GM23248 (cell line): ENCODE data around the gene FAM234A. TPM values are rescaled to one million over a fixed set of nuclear protein-coding genes. Genes with fewer than 3 reads are reported as not detected.
"Not testable (repeated sequence)": the region's sequence is repeated elsewhere in the genome, so short reads cannot be mapped to it uniquely, and the experiment has no call there.

ENCODE experiments used
- DNase-seq: peaks from one replicate; pipeline ENCODE4 v3.0.0-alpha.2; 2015
- H2AFZ ChIP-seq: fragments of 200-600 bp; sonication (generic); 2 replicates; pipeline ENCODE4 v1.6.1; 2016; ENCODE audit warnings: antibody characterized with exemption
- H3F3A ChIP-seq: fragments of 200-600 bp; sonication (generic); 2 replicates; pipeline ENCODE4 v1.6.1; 2016; ENCODE audit warnings: mild to moderate bottlenecking, antibody characterized with exemption, mixed run types; ENCODE audit not compliant: insufficient read depth
- H3K27ac ChIP-seq: fragments of 200-600 bp; sonication (generic); 2 replicates; pipeline ENCODE4 v1.5.1; 2016; ENCODE audit warnings: mild to moderate bottlenecking
- H3K27me3 ChIP-seq: fragments of 200-600 bp; sonication (generic); replicated peaks from 2 replicates; pipeline ENCODE4 v1.6.1; 2016; ENCODE audit warnings: mild to moderate bottlenecking; ENCODE audit not compliant: insufficient read depth
- H3K36me3 ChIP-seq: fragments of 200-600 bp; sonication (generic); 2 replicates; pipeline ENCODE4 v1.6.1; 2016; ENCODE audit warnings: low read depth, mild to moderate bottlenecking
- H3K4me1 ChIP-seq: fragments of 200-600 bp; sonication (generic); 2 replicates; pipeline ENCODE4 v1.6.1; 2016; ENCODE audit warnings: mild to moderate bottlenecking; ENCODE audit not compliant: insufficient read depth
- H3K4me2 ChIP-seq: fragments of 200-600 bp; sonication (generic); one replicate; pipeline ENCODE4 v1.6.1; 2016; ENCODE audit warnings: mild to moderate bottlenecking; ENCODE audit not compliant: unreplicated experiment
- H3K4me3 ChIP-seq: fragments of 200-600 bp; sonication (generic); 2 replicates; pipeline ENCODE4 v1.5.1; 2016; ENCODE audit warnings: mild to moderate bottlenecking
- H3K79me2 ChIP-seq: fragments of 200-600 bp; sonication (generic); 2 replicates; pipeline ENCODE4 v1.6.1; 2016; ENCODE audit warnings: mild to moderate bottlenecking; ENCODE audit not compliant: insufficient read depth
- H3K9ac ChIP-seq: fragments of 200-600 bp; sonication (generic); 2 replicates; pipeline ENCODE4 v1.6.1; 2016; ENCODE audit warnings: mild to moderate bottlenecking
- H3K9me2 ChIP-seq: fragments of 200-600 bp; sonication (generic); 2 replicates; pipeline ENCODE4 v1.6.1; 2016; ENCODE audit warnings: mixed run types, mild to moderate bottlenecking, moderate library complexity; ENCODE audit not compliant: insufficient read depth
- H3K9me3 ChIP-seq: fragments of 200-600 bp; sonication (generic); one replicate; pipeline ENCODE4 v1.6.1; 2017; ENCODE audit warnings: low read depth
- H4K20me1 ChIP-seq: fragments of 200-600 bp; sonication (generic); 2 replicates; pipeline ENCODE4 v1.6.0; 2016; ENCODE audit not compliant: insufficient read depth
- EZH2 ChIP-seq: fragments of 200-600 bp; sonication (generic); IDR thresholded peaks from 2 replicates; pipeline ENCODE4 v1.6.1; 2018; ENCODE audit warnings: antibody characterized with exemption, mild to moderate bottlenecking; ENCODE audit not compliant: insufficient read depth, poor library complexity, severe bottlenecking
- EZH2phosphoT487 ChIP-seq: fragments of 200-600 bp; sonication (generic); IDR thresholded peaks from 2 replicates; pipeline ENCODE4 v1.6.1; 2018; ENCODE audit warnings: antibody characterized with exemption, moderate library complexity, mild to moderate bottlenecking, low read depth; ENCODE audit not compliant: insufficient read depth
- WGBS, 2 experiments: methylation state at CpG; one replicate each; pipeline ENCODE4 v1.1.6; 2015 to 2017; ENCODE audit warnings: low lambda C conversion rate in 2 of 2, low coverage in 1 of 2; ENCODE audit errors: missing lambda C conversion rate in 2 of 2; 5-methylcytosine and 5-hydroxymethylcytosine counted together
- in situ Hi-C: fragments of 300-500 bp; cut with MboI; formaldehyde crosslinking; loops from 2 replicates; pipeline ENCODE4 v1.15.0; 2020
- polyA plus RNA-seq: library from polyadenylated mRNA; unstranded; fragments of >200 nt; fragmentation: Nextera tagmentation; extraction: Ambion mirVana; gene quantifications from 2 replicates; pipeline ENCODE4 v1.2.1, GENCODE V29; 2016
- total RNA-seq: library from RNA; depleted of rRNA; stranded (reverse); fragments of >200 nt; shearing (Covaris generic); gene quantifications from 2 replicates; pipeline ENCODE4 v1.2.3, GENCODE V29; 2014

Gene FAM234A
- total and polyA plus RNA-seq, 2 experiments from 2014 or later = 113 to 165 TPM

DNA sequence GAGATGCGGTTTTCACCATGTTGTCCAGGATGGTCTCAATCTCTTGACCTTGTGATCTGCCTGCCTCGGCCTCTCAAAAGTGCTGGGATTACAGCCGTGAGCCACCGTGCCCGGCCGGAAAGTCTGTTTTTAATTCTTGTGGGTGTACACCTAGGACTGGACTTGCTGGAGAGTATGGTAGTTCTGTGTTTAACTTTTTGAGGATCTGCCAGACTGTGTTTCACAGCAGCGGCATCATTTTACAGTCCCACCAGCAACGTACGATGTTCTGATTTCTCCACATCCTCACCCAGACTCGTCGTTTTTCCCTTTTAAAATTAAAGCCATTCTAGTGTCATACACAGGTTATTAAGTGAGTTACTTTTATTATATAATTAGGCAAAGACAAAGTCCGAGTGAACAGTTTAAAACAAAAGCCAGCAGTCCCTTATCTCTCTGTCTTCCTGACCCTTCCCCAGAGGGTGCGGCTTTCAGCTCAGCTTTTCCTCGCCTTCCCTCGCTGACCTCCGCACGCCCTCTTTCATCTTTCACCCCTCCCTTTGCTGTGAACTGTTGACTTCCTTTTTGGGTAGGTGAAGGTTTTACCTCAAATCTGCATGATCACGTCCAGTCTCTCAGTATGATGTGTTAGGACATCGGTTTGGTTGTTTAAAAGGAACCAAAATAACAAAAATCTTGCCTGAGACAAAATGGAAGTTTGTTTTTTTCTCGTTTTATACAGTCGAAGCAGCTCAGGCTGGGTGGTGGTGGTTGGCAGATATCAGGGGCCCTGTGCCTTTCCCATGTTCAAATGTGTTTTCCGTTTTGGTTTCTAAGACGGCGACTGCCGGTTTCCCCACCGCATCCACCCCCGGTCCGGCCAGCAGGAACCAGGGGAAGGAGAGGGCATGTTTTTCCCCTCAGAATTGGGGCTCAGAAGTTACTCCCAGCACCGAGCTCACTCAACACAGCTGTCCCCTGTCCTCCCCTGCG lies 18.0 kb downstream of the FAM234A start:
- no peak overlapping the region for H3K4me3 ChIP-seq
- no peaks in the 10 kb centered on the region for H3K9me2 ChIP-seq
- H3K27ac ChIP-seq = no peak overlapping the region
- no peaks in the 10 kb centered on the region for H3K79me2 ChIP-seq
- H3K9ac ChIP-seq = no peak overlapping the region
- no peak overlapping the region for H2AFZ ChIP-seq
- H3K9me3 ChIP-seq = no peaks in the 10 kb centered on the region
- H4K20me1 ChIP-seq = no peaks in the 10 kb centered on the region
- no peaks in the 10 kb centered on the region for H3K4me1 ChIP-seq
- H3F3A ChIP-seq = no peaks in the 10 kb centered on the region
- in situ Hi-C loops = no loop called here
- DNase-seq = no peak
- no peak overlapping the region for H3K4me2 ChIP-seq
- H3K27me3 ChIP-seq = no peaks in the 10 kb centered on the region
- no peak for TF ChIP-seq EZH2phosphoT487
- WGBS, 2 experiments = 92 to 93% methylated on average over 30 of the region's 30 CpGs
- H3K36me3 ChIP-seq = peaks cover 7% of the 10 kb centered on the region; the same call in 1 of the 2 replicates

GRCh38 chr16:253833-254232 lies 19.2 kb downstream of the FAM234A start:
- no peaks in the 10 kb centered on the region for H3K27me3 ChIP-seq
- H2AFZ ChIP-seq = no peak overlapping the region
- H3K27ac ChIP-seq = no peak overlapping the region
- H3K9me2 ChIP-seq = no peaks in the 10 kb centered on the region
- no peaks in the 10 kb centered on the region for H3K4me1 ChIP-seq
- H3K9me3 ChIP-seq = no peaks in the 10 kb centered on the region
- no peaks in the 10 kb centered on the region for H4K20me1 ChIP-seq
- H3K36me3 ChIP-seq = peaks cover 7% of the 10 kb centered on the region; the same call in 1 of the 2 replicates
- 77 to 82% methylated on average over 6 of the region's 6 CpGs for WGBS, 2 experiments
- H3K4me3 ChIP-seq = no peak overlapping the region
- no peaks in the 10 kb centered on the region for H3F3A ChIP-seq
- H3K4me2 ChIP-seq = no peak overlapping the region
- H3K9ac ChIP-seq = no peak overlapping the region
- in situ Hi-C loops = no loop called here
- no peaks in the 10 kb centered on the region for H3K79me2 ChIP-seq
- DNase-seq = no peak
- TF ChIP-seq EZH2 (no peak), EZH2phosphoT487 (no peak)

DNA sequence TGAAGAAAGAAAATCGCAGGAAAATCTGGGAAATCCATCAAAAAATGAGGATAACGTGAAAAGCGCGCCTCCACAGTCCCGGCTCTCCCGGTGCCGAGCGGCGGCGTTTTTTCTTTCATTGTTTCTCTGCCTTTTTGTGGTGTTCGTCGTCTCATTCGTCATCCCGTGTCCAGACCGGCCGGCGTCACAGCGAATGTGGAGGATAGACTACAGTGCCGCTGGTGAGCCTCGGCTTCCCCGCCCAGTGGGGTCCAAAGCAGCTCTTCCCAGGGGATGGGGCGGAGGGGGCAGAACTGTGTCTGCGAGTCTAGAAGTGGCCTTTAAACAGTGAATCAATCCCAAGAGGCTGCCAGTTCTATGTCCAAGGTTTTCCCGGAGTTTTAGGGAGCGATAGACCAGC lies 19.8 kb downstream of the FAM234A start:
- H3K4me1 ChIP-seq = no peaks in the 10 kb centered on the region
- no peak overlapping the region for H3K9ac ChIP-seq
- H3K36me3 ChIP-seq = peaks cover 7% of the 10 kb centered on the region; the same call in 1 of the 2 replicates
- H3K79me2 ChIP-seq = no peaks in the 10 kb centered on the region
- no peak for DNase-seq
- H3K27ac ChIP-seq = no peak overlapping the region
- H3K9me2 ChIP-seq = no peaks in the 10 kb centered on the region
- no peak overlapping the region for H3K4me3 ChIP-seq
- H4K20me1 ChIP-seq = no peaks in the 10 kb centered on the region
- no peaks in the 10 kb centered on the region for H3K9me3 ChIP-seq
- H3F3A ChIP-seq = no peaks in the 10 kb centered on the region
- 91 to 92% methylated on average over 24 to 25 of the region's 25 CpGs for WGBS, 2 experiments
- in situ Hi-C loops = no loop called here
- TF ChIP-seq EZH2 (no peak), EZH2phosphoT487 (no peak)
- H3K27me3 ChIP-seq = no peaks in the 10 kb centered on the region
- no peak overlapping the region for H2AFZ ChIP-seq
- H3K4me2 ChIP-seq = no peak overlapping the region

GRCh38 chr16:255183-255582 lies 20.6 kb downstream of the FAM234A start:
- H3K9me3 ChIP-seq = no peaks in the 10 kb centered on the region
- WGBS, 2 experiments = 98 to 99% methylated on average over 6 of the region's 6 CpGs
- no peak overlapping the region for H2AFZ ChIP-seq
- no peaks in the 10 kb centered on the region for H4K20me1 ChIP-seq
- H3K79me2 ChIP-seq = no peaks in the 10 kb centered on the region
- peaks cover 7% of the 10 kb centered on the region; the same call in 1 of the 2 replicates for H3K36me3 ChIP-seq
- no peaks in the 10 kb centered on the region for H3K4me1 ChIP-seq
- H3K9me2 ChIP-seq = no peaks in the 10 kb centered on the region
- in situ Hi-C loops = no loop called here
- H3K27me3 ChIP-seq = no peaks in the 10 kb centered on the region
- no peak overlapping the region for H3K27ac ChIP-seq
- H3K4me3 ChIP-seq = no peak overlapping the region
- H3K4me2 ChIP-seq = no peak overlapping the region
- H3F3A ChIP-seq = no peaks in the 10 kb centered on the region
- H3K9ac ChIP-seq = no peak overlapping the region
- DNase-seq = no peak
- TF ChIP-seq EZH2phosphoT487 (no peak), EZH2 (no peak)

DNA sequence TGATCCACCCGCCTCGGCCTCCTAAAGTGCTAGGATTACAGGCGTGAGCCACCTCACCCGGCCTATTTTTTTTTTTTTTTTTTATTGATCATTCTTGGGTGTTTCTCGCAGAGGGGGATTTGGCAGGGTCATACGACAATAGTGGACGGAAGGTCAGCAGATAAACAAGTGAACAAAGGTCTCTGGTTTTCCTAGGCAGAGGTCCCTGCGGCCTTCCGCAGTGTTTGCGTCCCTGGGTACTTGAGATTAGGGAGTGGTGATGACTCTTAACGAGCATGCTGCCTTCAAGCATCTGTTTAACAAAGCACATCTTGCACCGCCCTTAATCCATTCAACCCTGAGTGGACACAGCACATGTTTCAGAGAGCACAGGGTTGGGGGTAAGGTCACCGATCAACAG lies 23.5 kb downstream of the FAM234A start:
- H3K9me2 ChIP-seq, H3K4me1 ChIP-seq, H3K27me3 ChIP-seq, H3K36me3 ChIP-seq, DNase-seq, H3K79me2 ChIP-seq, H4K20me1 ChIP-seq, H3K9me3 ChIP-seq, H3F3A ChIP-seq, H3K9ac ChIP-seq, in situ Hi-C loops, H3K4me2 ChIP-seq, H3K27ac ChIP-seq, H3K4me3 ChIP-seq, H2AFZ ChIP-seq: not testable (repeated sequence)
- WGBS, 2 experiments = 98 to 100% methylated on average over 9 to 10 of the region's 13 CpGs
